NCI-H510A treated with DMSO at 0.1 percent for 48 hours (cell line): ENCODE data around the gene EXOC3L4.
"Not testable (repeated sequence)": the region's sequence is repeated elsewhere in the genome, so short reads cannot be mapped to it uniquely, and the experiment has no call there.

ENCODE experiments used
- DNase-seq: peaks from one replicate; lab custom pipeline; 2025; lab: John Stamatoyannopoulos, UW

Gene EXOC3L4

GRCh38 chr14:103105580-103106150, 11.1 kb downstream of the EXOC3L4 start:
- DNase-seq: peak; percentile 80

- DNase-seq: no peak
These were observed 12.9 kb downstream of the EXOC3L4 start for GRCh38 chr14:103107455-103107854.

GRCh38 chr14:103107941-103108748, 13.6 kb downstream of the EXOC3L4 start:
- DNase-seq: no peak

- peak; percentile 25 for DNase-seq
These were observed 14.3 kb downstream of the EXOC3L4 start for GRCh38 chr14:103108749-103109207.

- DNase-seq: no peak
These were observed 15.3 kb downstream of the EXOC3L4 start for GRCh38 chr14:103109535-103110441.

- DNase-seq: no peak
These were observed 16.2 kb downstream of the EXOC3L4 start for GRCh38 chr14:103110681-103111231.

GRCh38 chr14:103111232-103111868, 16.8 kb downstream of the EXOC3L4 start:
- DNase-seq: no peak

GRCh38 chr14:103112400-103113243, 18.1 kb downstream of the EXOC3L4 start:
- DNase-seq: peak; percentile 44

GRCh38 chr14:103113303-103113702, 18.8 kb downstream of the EXOC3L4 start:
- no peak for DNase-seq

- no peak for DNase-seq
These were observed 19.2 kb downstream of the EXOC3L4 start for GRCh38 chr14:103113774-103114173.

GRCh38 chr14:103115086-103115679, 20.7 kb downstream of the EXOC3L4 start:
- not testable (repeated sequence) for DNase-seq

GRCh38 chr14:103115845-103116572, 21.5 kb downstream of the EXOC3L4 start:
- no peak for DNase-seq

- DNase-seq: no peak
These were observed 22.1 kb downstream of the EXOC3L4 start for GRCh38 chr14:103116636-103117035.

- DNase-seq: not testable (repeated sequence)
These were observed 23.0 kb downstream of the EXOC3L4 start for GRCh38 chr14:103117499-103117898.

GRCh38 chr14:103118018-103118662, 23.6 kb downstream of the EXOC3L4 start:
- DNase-seq: no peak

- DNase-seq: no peak
These were observed 24.3 kb downstream of the EXOC3L4 start for GRCh38 chr14:103118663-103119404.

GRCh38 chr14:103119527-103119926, 25.0 kb downstream of the EXOC3L4 start:
- DNase-seq: not testable (repeated sequence)

GRCh38 chr14:103121121-103121845, 26.8 kb downstream of the EXOC3L4 start:
- no peak for DNase-seq
